HG02759 (cell line): ENCODE measurements around the gene CDK14.
"Not testable (repeated sequence)": the region's sequence is repeated elsewhere in the genome, so short reads cannot be mapped to it uniquely, and the experiment has no call there.

ENCODE experiments used
- ATAC-seq: cut with Tn5 transposase; IDR thresholded peaks from one replicate; pipeline ENCODE4 v1.9.1; 2021; ENCODE audit warnings: mild to moderate bottlenecking, moderate library complexity; ENCODE audit not compliant: unreplicated experiment

Gene CDK14

DNA sequence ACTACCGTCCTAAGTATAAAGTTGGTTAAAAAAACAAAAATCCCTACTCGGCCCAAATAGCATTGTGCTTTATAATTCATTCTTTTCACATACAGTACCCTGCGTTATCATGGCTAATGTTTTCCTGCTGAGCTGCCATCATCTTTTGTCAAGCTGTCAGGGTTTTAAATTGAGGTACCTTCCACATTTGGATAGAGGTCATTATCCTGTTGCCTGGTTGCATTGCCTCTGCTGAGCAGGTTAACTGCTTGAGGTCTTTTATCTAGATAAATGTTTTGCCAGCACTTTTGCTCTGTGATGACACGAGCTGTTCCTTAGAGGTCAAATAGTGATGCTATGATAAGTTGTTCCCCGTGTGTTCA, 573.7 kb downstream of the CDK14 start:
- ATAC-seq, result no peak

DNA sequence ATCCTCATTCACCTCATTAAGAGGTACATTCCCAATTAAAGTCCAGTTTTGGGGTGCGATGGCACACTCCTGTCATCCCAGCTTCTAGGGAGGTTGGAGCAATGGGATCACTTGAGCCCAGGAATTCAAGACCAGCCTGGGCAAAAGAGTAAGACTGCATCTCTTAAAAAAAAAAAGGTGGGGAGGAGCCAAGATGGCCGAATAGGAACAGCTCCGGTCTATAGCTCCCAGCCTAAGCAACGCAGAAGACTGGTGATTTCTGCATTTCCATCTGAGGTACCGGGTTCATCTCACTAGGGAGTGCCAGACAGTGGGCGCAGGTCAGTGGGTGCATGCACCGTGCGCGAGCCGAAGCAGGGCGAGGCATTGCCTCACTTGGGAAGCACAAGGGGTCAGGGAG, 577.1 kb downstream of the CDK14 start:
- ATAC-seq, result not testable (repeated sequence)

DNA sequence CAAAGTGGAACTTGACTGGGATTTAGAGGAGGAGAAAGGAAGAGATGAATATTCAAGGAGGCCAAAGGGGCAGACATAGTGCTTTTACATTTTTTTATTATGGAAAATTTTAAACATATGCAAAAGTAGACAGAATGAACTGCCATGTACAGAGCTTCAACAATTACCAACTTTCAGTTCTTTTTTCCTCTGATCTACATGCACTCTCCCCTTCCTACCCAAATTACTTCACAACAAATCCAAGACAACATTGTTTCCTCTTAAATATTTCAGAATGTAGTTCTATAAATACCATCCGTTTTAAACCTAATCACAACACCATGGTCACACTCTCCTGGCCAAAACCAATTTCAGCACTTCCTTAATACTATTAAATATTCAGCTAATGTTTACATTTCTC, 584.6 kb downstream of the CDK14 start:
- ATAC-seq, result no peak

GRCh38 chr7:91181949-91182348, 585.8 kb downstream of the CDK14 start:
- no peak for ATAC-seq

GRCh38 chr7:91182819-91183764, 587.0 kb downstream of the CDK14 start:
- ATAC-seq, result no peak

- no peak for ATAC-seq
Measured at GRCh38 chr7:91185771-91186170, 589.6 kb downstream of the CDK14 start.

GRCh38 chr7:91187061-91187460, 590.9 kb downstream of the CDK14 start:
- ATAC-seq, result no peak

DNA sequence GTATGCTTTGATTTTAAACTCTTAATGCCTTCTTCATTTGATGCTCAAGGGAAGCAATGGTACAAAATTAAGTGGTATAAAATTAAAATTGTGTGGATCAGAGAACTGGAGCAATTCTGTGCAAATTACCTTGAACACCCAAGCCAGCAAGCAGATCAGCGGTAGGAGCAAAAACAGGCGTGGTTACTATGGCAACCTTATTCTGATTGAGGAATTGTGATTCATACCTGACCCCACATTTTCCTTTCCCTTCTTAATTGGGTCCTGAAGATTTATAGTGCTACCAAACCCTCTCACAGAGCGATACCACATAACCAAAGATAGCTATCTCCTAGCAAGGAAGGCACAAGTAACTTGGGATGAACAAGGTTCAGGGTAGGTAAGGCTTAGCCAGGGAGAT, 595.6 kb downstream of the CDK14 start:
- ATAC-seq, result no peak

GRCh38 chr7:91193141-91193540, 597.0 kb downstream of the CDK14 start:
- no peak for ATAC-seq

DNA sequence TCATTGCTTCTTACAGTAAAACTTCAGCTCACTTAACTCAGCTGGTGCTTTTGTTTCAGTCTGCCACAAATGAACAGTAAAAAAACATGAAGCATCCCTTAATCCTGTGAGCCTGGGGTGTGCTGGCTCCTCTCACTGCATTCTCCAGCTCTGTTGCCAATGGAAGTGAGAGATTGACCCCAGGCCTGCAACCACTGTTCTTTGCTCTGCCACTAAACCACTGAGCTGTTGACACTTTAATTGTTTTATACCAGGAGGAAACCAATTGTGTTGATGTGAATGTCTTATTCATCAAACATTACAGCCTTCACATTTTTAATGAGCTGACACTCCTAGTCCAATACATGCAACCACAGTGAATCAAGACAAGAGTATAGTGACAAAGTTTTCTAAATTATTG, 598.7 kb downstream of the CDK14 start:
- no peak for ATAC-seq

- no peak for ATAC-seq
Measured at GRCh38 chr7:91196058-91196457, 599.9 kb downstream of the CDK14 start.

DNA sequence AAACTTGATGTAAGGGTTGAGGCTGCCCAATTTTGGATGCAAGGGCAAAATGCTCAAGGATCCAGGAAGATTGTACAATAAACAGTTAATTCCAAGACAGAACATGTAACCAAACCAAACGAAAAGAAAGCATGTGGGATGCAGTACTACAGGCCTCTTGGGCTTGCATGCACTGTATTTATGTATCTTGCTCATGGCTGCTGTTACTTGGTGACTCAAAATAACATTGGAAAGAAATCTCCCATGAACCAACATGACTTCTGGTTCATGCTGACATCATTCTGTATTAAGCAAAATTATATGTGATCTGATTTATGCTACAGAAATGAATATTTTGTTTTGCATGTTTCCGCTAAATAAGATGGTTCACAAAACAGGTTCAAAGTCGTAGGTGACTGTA, 602.2 kb downstream of the CDK14 start:
- no peak for ATAC-seq

DNA sequence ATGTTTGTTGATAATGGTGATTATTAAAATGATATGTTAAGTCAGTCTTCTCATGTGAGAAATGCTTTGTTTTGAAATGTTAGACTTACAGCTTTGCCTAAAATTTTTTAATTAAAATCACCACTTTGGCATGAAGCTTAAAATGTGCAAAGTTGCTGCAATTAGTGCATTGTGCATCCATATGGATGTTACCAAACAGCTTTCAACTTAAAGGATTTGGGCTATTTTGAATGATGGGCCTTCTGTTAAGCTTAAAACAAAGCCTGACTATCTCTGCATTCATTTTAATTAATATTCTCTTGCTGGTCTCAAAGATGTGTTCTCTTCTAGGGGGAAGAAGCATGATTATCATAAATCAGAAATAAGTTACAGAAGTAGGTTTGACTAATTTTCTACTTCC, 603.5 kb downstream of the CDK14 start:
- ATAC-seq, result no peak

GRCh38 chr7:91201442-91202113, 605.5 kb downstream of the CDK14 start:
- ATAC-seq, result no peak

GRCh38 chr7:91206361-91206960, 610.3 kb downstream of the CDK14 start:
- no peak for ATAC-seq

DNA sequence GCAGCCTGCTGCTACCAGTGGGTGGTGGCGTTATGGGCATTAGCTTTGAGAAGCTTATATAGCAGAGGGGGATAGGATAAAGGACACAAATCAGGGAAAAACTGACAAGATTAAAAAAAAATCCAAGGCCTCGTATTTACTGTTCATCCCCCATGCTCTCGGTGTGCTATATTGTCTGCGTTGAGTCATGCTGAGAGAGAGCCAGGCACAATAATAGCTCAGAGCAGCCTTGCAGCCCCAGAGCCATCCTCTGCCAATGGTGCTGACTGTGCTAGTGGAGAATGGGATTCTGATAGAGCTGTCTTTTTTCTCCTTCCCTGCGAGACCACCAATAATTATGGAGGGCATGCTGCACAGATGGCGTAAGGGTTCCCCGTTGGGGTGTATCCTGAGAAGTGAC, 616.5 kb downstream of the CDK14 start:
- no peak for ATAC-seq

GRCh38 chr7:91226411-91226810, 630.3 kb downstream of the CDK14 start:
- ATAC-seq, result no peak

DNA sequence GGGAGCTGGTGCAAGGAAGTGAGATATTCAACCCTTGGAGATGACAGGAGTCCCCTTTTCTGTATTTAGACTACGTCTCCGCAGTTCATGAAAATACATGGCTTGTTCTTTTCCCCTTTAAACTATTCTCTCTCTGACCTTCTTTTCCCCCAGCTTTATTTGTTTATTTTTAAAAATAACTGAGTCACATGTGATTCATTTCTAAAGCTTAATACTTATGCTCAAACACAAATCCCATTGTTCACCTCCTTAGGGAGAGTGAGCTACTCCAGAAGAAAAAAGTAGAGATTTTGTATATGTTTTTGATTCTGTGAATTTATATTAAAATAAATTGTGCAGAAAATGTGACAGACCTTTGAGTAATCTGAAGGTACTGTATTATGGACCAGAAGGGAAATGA, 632.2 kb downstream of the CDK14 start:
- ATAC-seq, result no peak

DNA sequence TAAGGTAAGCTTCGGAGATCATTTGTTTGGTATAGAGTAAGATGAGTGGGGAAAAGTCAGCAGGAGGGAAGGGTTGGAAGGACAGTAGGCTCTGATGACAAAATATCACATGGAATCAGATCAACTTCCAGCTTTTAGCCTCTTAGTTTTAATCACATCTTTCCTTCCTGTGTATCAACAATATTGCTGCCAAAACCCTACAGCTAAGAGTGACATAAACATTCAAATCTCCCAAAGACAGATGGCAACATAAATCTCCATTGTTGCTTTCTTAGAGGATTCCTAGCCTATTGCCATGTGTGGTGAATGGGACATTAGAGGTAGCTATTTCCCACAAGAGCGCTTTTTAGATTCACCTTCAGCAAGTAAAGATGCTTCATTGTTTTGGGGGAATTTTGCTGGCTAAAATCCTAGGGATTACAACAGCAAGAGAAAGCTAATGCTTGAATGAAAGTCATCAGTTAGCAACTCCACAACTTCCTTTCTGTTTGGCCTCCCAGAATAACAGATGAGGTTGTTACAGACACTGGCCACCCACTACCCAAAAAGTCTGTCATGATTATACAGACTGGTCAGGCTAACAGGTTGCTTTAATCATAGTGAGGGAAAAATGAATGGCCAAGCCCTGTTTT, 632.9 kb downstream of the CDK14 start:
- no peak for ATAC-seq

- ATAC-seq, result no peak
Measured at GRCh38 chr7:91230100-91230499, 634.0 kb downstream of the CDK14 start.

DNA sequence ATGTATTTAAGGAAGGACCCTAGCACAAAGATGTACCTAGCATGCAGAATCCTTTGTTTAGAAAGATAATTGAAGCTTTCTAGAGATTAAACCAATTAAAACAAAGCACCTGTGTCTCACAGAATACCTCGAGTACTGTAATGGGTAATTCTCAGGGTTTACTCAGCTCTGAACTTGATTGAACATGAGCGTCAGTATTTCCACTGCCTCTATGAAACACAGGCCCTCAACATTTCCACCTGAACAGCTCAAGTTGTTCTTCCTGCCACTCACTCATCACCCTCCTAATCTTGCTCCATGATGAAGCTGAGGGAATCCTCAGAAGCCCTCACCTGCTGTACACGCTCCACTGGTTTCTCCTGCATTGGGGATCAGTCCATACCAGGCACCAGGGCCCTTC, 634.4 kb downstream of the CDK14 start:
- no peak for ATAC-seq
